Caco-2 (cell line): ENCODE results near the gene MAP2K5. TPM values are rescaled to one million over a fixed set of nuclear protein-coding genes. Genes with fewer than 3 reads are reported as not detected.

Source experiments
- BruUV-seq: library from RNA; stranded (reverse); fragments of 400-500 nt; replicated peaks from 2 replicates; lab custom pipeline; 2021; lab: Mats Ljungman, UMichigan
- CTCF ChIA-PET: fragments of 300-600 bp; sonication (Branson Sonifier 250); formaldehyde crosslinking; loops from one replicate; lab custom pipeline; 2022; ENCODE audit warnings: antibody characterized with exemption; lab: Charles Lee
- POLR2A ChIA-PET: fragments of 300-600 bp; sonication (Branson Sonifier 250); formaldehyde crosslinking; loops from one replicate; lab custom pipeline; 2022; ENCODE audit warnings: antibody characterized with exemption; lab: Charles Lee
- DNase-seq, 2 experiments: peaks; one replicate each; pipeline versions ENCODE4 v3.0.0 to v3.0.0-alpha.2; 2020 to 2022
- H3K27me3 ChIP-seq: replicated peaks from 2 replicates; pipeline ENCODE4 v1.6.0; 2011; ENCODE audit warnings: low read length; ENCODE audit not compliant: control insufficient read depth, insufficient read depth
- H3K36me3 ChIP-seq: 2 replicates; pipeline ENCODE4 v1.5.1; 2011; ENCODE audit warnings: low read length; ENCODE audit not compliant: control insufficient read depth, insufficient read depth
- H3K4me1 ChIP-seq: fragments of 250-450 bp; sonication (Bioruptor Pico); 2 replicates; pipeline ENCODE4 v1.5.1; 2020; ENCODE audit warnings: mild to moderate bottlenecking
- H3K4me3 ChIP-seq: 2 replicates; pipeline ENCODE4 v1.5.1; 2011; ENCODE audit warnings: low read depth, mild to moderate bottlenecking, control low read depth, low read length
- H3K9me3 ChIP-seq: fragments of 250-450 bp; sonication (Bioruptor Pico); 2 replicates; pipeline ENCODE4 v1.5.1; 2020; ENCODE audit warnings: mild to moderate bottlenecking, moderate library complexity
- H3K27ac Mint-ChIP-seq: one replicate; pipeline ENCODE4 v1.8.0; 2022; ENCODE audit warnings: mixed read lengths; ENCODE audit not compliant: unreplicated experiment
- H3K27me3 Mint-ChIP-seq: one replicate; pipeline ENCODE4 v1.8.0; 2022; ENCODE audit warnings: mixed read lengths; ENCODE audit not compliant: insufficient read depth, unreplicated experiment
- H3K36me3 Mint-ChIP-seq: one replicate; pipeline ENCODE4 v1.8.0; 2022; ENCODE audit warnings: mild to moderate bottlenecking, mixed read lengths; ENCODE audit not compliant: insufficient read depth, unreplicated experiment
- H3K4me1 Mint-ChIP-seq: one replicate; pipeline ENCODE4 v1.8.0; 2022; ENCODE audit warnings: low read depth, mixed read lengths; ENCODE audit not compliant: unreplicated experiment
- H3K4me3 Mint-ChIP-seq: one replicate; pipeline ENCODE4 v1.8.0; 2022; ENCODE audit warnings: mild to moderate bottlenecking, moderate library complexity, mixed read lengths; ENCODE audit not compliant: unreplicated experiment
- H3K9me3 Mint-ChIP-seq: one replicate; pipeline ENCODE4 v1.8.0; 2022; ENCODE audit warnings: mixed read lengths; ENCODE audit not compliant: unreplicated experiment
- CTCF ChIP-seq, 2 experiments: fragments of 200-600 bp in 1 of 2; IDR thresholded peaks; 1 replicate in 1 of 2; 2 replicates in 1 of 2; pipeline versions ENCODE4 v1.5.1 to v1.8.0; 2011 to 2022; ENCODE audit warnings: antibody characterized with exemption in 1 of 2, control low read depth in 1 of 2, inconsistent platforms in 1 of 2, low read depth in 1 of 2, low read length in 1 of 2, mild to moderate bottlenecking in 1 of 2, moderate library complexity in 1 of 2; ENCODE audit not compliant: insufficient read depth in 1 of 2, severe bottlenecking in 1 of 2, unreplicated experiment in 1 of 2
- intact Hi-C: fragments of 100-400 bp; cut with micrococcal nuclease; formaldehyde crosslinking; loops from one replicate; pipeline ENCODE4 v1.10.0; 2022; ENCODE audit not compliant: unreplicated experiment
- total RNA-seq: library from RNA; stranded (reverse); gene quantifications from 2 replicates; pipeline ENCODE4 v1.2.3, GENCODE V29; 2022

The MAP2K5 gene
- total RNA-seq, 1 experiment from 2014 or later = 12.2 TPM

- BruUV-seq = no TSS peak
- POLR2A ChIA-PET = no interaction called here
These were observed 8.8 kb downstream of the MAP2K5 start for GRCh38 chr15:67551207-67551743.

GRCh38 chr15:67554580-67554979 lies 12.1 kb downstream of the MAP2K5 start:
- Histone ChIP-seq H3K4me3 (no peak overlapping the region), H3K27me3 (no peaks in the 10 kb centered on the region), H3K36me3 (peaks cover 2% of the 10 kb centered on the region), H3K9me3 (peaks cover 5% of the 10 kb centered on the region; the same call in 1 of the 2 replicates), H3K4me1 (no peaks in the 10 kb centered on the region)
- POLR2A ChIA-PET = no interaction called here
- Mint-ChIP-seq H3K36me3 (no peaks in the 10 kb centered on the region), H3K4me3 (no peak overlapping the region), H3K9me3 (no peaks in the 10 kb centered on the region), H3K27me3 (no peaks in the 10 kb centered on the region), H3K4me1 (no peaks in the 10 kb centered on the region), H3K27ac (no peak overlapping the region)
- no peak for TF ChIP-seq CTCF (IDR thresholded peaks at IDR 0.05; ENCODE audit: insufficient read depth in 1 of 2, low read depth in 1 of 2, low read length in 1 of 2, severe bottlenecking in 1 of 2, unreplicated experiment in 1 of 2)
- CTCF ChIA-PET = no interaction called here
- DNase-seq = no peak
- intact Hi-C loops = no loop called here
- no TSS peak for BruUV-seq

More at GRCh38 chr15:67551207-67551743, 8.8 kb downstream of the MAP2K5 start:
- no peaks in the 10 kb centered on the region for H3K4me1 Mint-ChIP-seq
- intact Hi-C loops = no loop called here
- Histone ChIP-seq H3K4me1 (no peaks in the 10 kb centered on the region), H3K4me3 (no peak overlapping the region), H3K27me3 (no peaks in the 10 kb centered on the region), H3K9me3 (no peaks in the 10 kb centered on the region), H3K36me3 (no peaks in the 10 kb centered on the region; the same call in 1 of the 2 replicates)
- no peaks in the 10 kb centered on the region for H3K27me3 Mint-ChIP-seq
- CTCF ChIA-PET = no interaction called here
- DNase-seq = no peak
- H3K4me3 Mint-ChIP-seq = no peak overlapping the region
- no peak overlapping the region for H3K27ac Mint-ChIP-seq
- H3K9me3 Mint-ChIP-seq = no peaks in the 10 kb centered on the region
- no peak for TF ChIP-seq CTCF (IDR thresholded peaks at IDR 0.05; ENCODE audit: insufficient read depth in 1 of 2, low read depth in 1 of 2, low read length in 1 of 2, severe bottlenecking in 1 of 2, unreplicated experiment in 1 of 2)
- no peaks in the 10 kb centered on the region for H3K36me3 Mint-ChIP-seq

- Histone ChIP-seq H3K27me3 (no peaks in the 10 kb centered on the region), H3K4me3 (no peak overlapping the region), H3K9me3 (peaks cover 5% of the 10 kb centered on the region; the same call in 1 of the 2 replicates), H3K4me1 (no peaks in the 10 kb centered on the region), H3K36me3 (peaks cover 2% of the 10 kb centered on the region)
- TF ChIP-seq CTCF (IDR thresholded peaks at IDR 0.05; ENCODE audit: insufficient read depth in 1 of 2, low read depth in 1 of 2, low read length in 1 of 2, severe bottlenecking in 1 of 2, unreplicated experiment in 1 of 2) = no peak
- Mint-ChIP-seq H3K36me3 (no peaks in the 10 kb centered on the region), H3K27me3 (no peaks in the 10 kb centered on the region), H3K9me3 (no peaks in the 10 kb centered on the region), H3K4me3 (no peak overlapping the region), H3K4me1 (no peaks in the 10 kb centered on the region), H3K27ac (no peak overlapping the region)
- CTCF ChIA-PET = no interaction called here
- BruUV-seq = no TSS peak
- DNase-seq = no peak
- intact Hi-C loops = no loop called here
- POLR2A ChIA-PET = no interaction called here
These were observed 14.6 kb downstream of the MAP2K5 start for GRCh38 chr15:67556976-67557570.
